Panc1 (cell line): ENCODE data around the gene SLX4IP. TPM values are rescaled to one million over a fixed set of nuclear protein-coding genes. Genes with fewer than 3 reads are reported as not detected.

Source experiments
- ATAC-seq: fragments of 200-7000 bp; cut with Tn5 transposase; 2 replicates; pipeline ENCODE4 v1.9.1; 2020; ENCODE audit warnings: mild to moderate bottlenecking, moderate library complexity
- BruUV-seq: library from RNA; stranded (reverse); fragments of 400-500 nt; replicated peaks from 2 replicates; lab custom pipeline; 2021; lab: Mats Ljungman, UMichigan
- CTCF ChIA-PET: fragments of 300-600 bp; sonication (Branson Sonifier 250); formaldehyde crosslinking; loops from one replicate; lab custom pipeline; 2022; ENCODE audit warnings: antibody characterized with exemption; lab: Charles Lee
- POLR2A ChIA-PET: fragments of 300-600 bp; sonication (Branson Sonifier 250); formaldehyde crosslinking; loops from one replicate; lab custom pipeline; 2022; ENCODE audit warnings: antibody characterized with exemption; lab: Charles Lee
- DNase-seq: peaks from one replicate; pipeline ENCODE4 v3.0.0-alpha.2; 2010; ENCODE audit warnings: low read depth, low spot score
- H3K27ac ChIP-seq: 2 replicates; pipeline ENCODE4 v1.5.1; 2011; ENCODE audit warnings: mild to moderate bottlenecking, low read length, inconsistent platforms
- H3K27me3 ChIP-seq: fragments of 200-500 bp; sonication (Bioruptor generic); 2 replicates; pipeline ENCODE4 v1.6.0; 2014; ENCODE audit warnings: low read length, inconsistent platforms; ENCODE audit not compliant: control insufficient read depth, insufficient read depth
- H3K36me3 ChIP-seq: fragments of 200-500 bp; sonication (Bioruptor generic); 2 replicates; pipeline ENCODE4 v1.5.1; 2014; ENCODE audit warnings: inconsistent platforms, mild to moderate bottlenecking, low read length, moderate library complexity; ENCODE audit not compliant: control insufficient read depth, insufficient read depth
- H3K4me1 ChIP-seq: 2 replicates; pipeline ENCODE4 v1.5.1; 2011; ENCODE audit warnings: inconsistent platforms, mild to moderate bottlenecking, low read length, moderate library complexity; ENCODE audit not compliant: control insufficient read depth, insufficient read depth
- H3K4me3 ChIP-seq, 2 experiments: 2 replicates each; pipeline ENCODE4 v1.5.1; 2011 to 2012; ENCODE audit warnings: low read depth in 2 of 2, low read length in 2 of 2, mild to moderate bottlenecking in 2 of 2, inconsistent platforms in 1 of 2, moderate library complexity in 1 of 2
- H3K9me3 ChIP-seq: fragments of 200-500 bp; sonication (Bioruptor generic); 2 replicates; pipeline ENCODE4 v1.5.1; 2014; ENCODE audit warnings: low read depth, mild to moderate bottlenecking, inconsistent platforms, low read length, moderate library complexity; ENCODE audit not compliant: control insufficient read depth, insufficient read depth
- POLR2AphosphoS5 ChIP-seq: IDR thresholded peaks from 2 replicates; pipeline ENCODE4 v1.6.1; 2012; ENCODE audit warnings: mild to moderate bottlenecking, low read depth, low read length, moderate library complexity
- SIN3A ChIP-seq: IDR thresholded peaks from 2 replicates; pipeline ENCODE4 v1.6.1; 2012; ENCODE audit warnings: low read depth, mild to moderate bottlenecking, low read length, moderate library complexity, borderline replicate concordance; ENCODE audit not compliant: insufficient read depth
- TCF7L2 ChIP-seq: IDR thresholded peaks from 2 replicates; pipeline ENCODE4 v1.6.1; 2011; ENCODE audit warnings: mild to moderate bottlenecking, low read depth, low read length, inconsistent platforms
- in situ Hi-C: cut with HindIII; loops from 2 replicates; pipeline ENCODE4 v1.10.0; 2016; ENCODE audit warnings: low sequenced_read_pairs, low pct_unique_long_range_greater_than_20kb
- intact Hi-C: fragments of 100-400 bp; cut with micrococcal nuclease; formaldehyde crosslinking; loops from one replicate; pipeline ENCODE4 v1.10.0; 2022; ENCODE audit not compliant: unreplicated experiment
- total RNA-seq: library from RNA; stranded (reverse); gene quantifications from one replicate; pipeline ENCODE4 v1.2.1, GENCODE V29; 2021; ENCODE audit not compliant: unreplicated experiment
- TF ChIP-seq, protein P1 (sequence below), 2 experiments: IDR thresholded peaks; 2 replicates each; pipeline ENCODE4 v1.6.1; 2011 to 2012; ENCODE audit warnings: low read depth in 2 of 2, control low read depth in 1 of 2, low read length in 1 of 2, mild to moderate bottlenecking in 1 of 2, moderate library complexity in 1 of 2; ENCODE audit not compliant: insufficient read depth in 1 of 2
- TF ChIP-seq, protein P2 (sequence below): fragments of 450-650 bp; IDR thresholded peaks from 2 replicates; pipeline ENCODE4 v1.5.1; 2017; ENCODE audit warnings: mild to moderate bottlenecking

SLX4IP gene
- total RNA-seq, 1 experiment from 2014 or later, result 5.4 TPM

DNA sequence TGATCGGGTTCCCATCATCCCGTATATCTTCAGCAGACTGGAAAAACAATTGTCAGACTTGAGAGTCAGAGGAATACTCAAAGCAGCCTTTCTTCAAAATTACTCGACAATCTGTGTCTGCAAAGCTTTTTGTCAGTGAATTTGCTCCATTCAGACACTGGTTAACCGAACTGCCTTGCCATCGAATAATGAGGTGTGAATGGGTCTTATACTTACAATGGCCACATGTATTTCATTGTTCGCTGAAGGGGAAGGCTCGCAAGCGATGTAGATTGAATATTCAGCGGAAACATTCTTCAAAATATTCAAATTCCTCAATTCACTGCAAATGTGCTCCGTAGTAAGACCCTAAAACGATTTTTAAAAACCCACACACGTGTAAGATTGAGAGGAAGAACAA lies 205.8 kb downstream of the SLX4IP start:
- Histone ChIP-seq H3K27me3 (no peaks in the 10 kb centered on the region), H3K9me3 (no peaks in the 10 kb centered on the region), H3K27ac (no peak overlapping the region), H3K4me3 (no peak overlapping the region), H3K4me1 (no peaks in the 10 kb centered on the region), H3K36me3 (peaks cover 24% of the 10 kb centered on the region)
- ChIA-PET POLR2A (no interaction called here), CTCF (no interaction called here)
- no TSS peak for BruUV-seq
- no peak for TF ChIP-seq POLR2AphosphoS5
- TF ChIP-seq SIN3A, result no peak
- TF ChIP-seq, protein P1, sequence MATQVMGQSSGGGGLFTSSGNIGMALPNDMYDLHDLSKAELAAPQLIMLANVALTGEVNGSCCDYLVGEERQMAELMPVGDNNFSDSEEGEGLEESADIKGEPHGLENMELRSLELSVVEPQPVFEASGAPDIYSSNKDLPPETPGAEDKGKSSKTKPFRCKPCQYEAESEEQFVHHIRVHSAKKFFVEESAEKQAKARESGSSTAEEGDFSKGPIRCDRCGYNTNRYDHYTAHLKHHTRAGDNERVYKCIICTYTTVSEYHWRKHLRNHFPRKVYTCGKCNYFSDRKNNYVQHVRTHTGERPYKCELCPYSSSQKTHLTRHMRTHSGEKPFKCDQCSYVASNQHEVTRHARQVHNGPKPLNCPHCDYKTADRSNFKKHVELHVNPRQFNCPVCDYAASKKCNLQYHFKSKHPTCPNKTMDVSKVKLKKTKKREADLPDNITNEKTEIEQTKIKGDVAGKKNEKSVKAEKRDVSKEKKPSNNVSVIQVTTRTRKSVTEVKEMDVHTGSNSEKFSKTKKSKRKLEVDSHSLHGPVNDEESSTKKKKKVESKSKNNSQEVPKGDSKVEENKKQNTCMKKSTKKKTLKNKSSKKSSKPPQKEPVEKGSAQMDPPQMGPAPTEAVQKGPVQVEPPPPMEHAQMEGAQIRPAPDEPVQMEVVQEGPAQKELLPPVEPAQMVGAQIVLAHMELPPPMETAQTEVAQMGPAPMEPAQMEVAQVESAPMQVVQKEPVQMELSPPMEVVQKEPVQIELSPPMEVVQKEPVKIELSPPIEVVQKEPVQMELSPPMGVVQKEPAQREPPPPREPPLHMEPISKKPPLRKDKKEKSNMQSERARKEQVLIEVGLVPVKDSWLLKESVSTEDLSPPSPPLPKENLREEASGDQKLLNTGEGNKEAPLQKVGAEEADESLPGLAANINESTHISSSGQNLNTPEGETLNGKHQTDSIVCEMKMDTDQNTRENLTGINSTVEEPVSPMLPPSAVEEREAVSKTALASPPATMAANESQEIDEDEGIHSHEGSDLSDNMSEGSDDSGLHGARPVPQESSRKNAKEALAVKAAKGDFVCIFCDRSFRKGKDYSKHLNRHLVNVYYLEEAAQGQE (IDR thresholded peaks at IDR 0.05; ENCODE audit: insufficient read depth in 1 of 2, low read depth in 2 of 2, low read length in 1 of 2), result no peak
- TF ChIP-seq TCF7L2, result no peak
- TF ChIP-seq, protein P2, sequence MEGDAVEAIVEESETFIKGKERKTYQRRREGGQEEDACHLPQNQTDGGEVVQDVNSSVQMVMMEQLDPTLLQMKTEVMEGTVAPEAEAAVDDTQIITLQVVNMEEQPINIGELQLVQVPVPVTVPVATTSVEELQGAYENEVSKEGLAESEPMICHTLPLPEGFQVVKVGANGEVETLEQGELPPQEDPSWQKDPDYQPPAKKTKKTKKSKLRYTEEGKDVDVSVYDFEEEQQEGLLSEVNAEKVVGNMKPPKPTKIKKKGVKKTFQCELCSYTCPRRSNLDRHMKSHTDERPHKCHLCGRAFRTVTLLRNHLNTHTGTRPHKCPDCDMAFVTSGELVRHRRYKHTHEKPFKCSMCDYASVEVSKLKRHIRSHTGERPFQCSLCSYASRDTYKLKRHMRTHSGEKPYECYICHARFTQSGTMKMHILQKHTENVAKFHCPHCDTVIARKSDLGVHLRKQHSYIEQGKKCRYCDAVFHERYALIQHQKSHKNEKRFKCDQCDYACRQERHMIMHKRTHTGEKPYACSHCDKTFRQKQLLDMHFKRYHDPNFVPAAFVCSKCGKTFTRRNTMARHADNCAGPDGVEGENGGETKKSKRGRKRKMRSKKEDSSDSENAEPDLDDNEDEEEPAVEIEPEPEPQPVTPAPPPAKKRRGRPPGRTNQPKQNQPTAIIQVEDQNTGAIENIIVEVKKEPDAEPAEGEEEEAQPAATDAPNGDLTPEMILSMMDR, result no peak
- in situ Hi-C loops, result no loop called here
- DNase-seq (no peak), ATAC-seq (no peak)
- intact Hi-C loops, result no loop called here

DNA sequence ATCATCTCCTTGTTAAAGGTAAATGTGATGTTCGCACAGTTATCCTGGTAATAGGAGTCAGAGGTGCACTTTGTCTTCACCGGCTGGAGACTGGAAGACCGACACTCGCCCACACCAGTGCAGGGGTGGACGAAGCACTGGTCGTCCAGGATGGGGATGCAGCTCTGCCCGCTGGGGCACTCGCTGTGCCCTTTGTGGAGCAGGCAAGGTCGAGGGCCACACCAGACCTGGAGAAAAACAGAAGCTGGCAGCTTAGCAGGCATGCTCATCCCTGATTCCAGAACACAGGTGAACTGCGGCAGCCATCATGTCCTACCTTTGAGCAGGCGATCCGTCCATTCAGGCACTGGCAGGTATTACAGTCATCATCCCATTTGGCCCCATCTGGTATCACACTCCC lies 206.4 kb downstream of the SLX4IP start:
- in situ Hi-C loops, result no loop called here

More for the DNA sequence above, 206.4 kb downstream of the SLX4IP start:
- no peak for ATAC-seq
- DNase-seq, result no peak
- BruUV-seq, result no TSS peak
- Histone ChIP-seq H3K4me3 (no peak overlapping the region), H3K36me3 (peaks cover 24% of the 10 kb centered on the region), H3K27me3 (no peaks in the 10 kb centered on the region), H3K9me3 (no peaks in the 10 kb centered on the region), H3K4me1 (no peaks in the 10 kb centered on the region), H3K27ac (no peak overlapping the region)
- POLR2A ChIA-PET, result no interaction called here
- CTCF ChIA-PET, result no interaction called here
- no peak for TF ChIP-seq POLR2AphosphoS5
- TF ChIP-seq SIN3A, result no peak
- TF ChIP-seq, protein P2, result no peak
- intact Hi-C loops, result no loop called here
